Islet precursor cell (in vitro differentiated cells): ENCODE data around the gene SLC9A9.

Source experiments
- DNase-seq: peaks from one replicate; pipeline ENCODE4 v3.0.0-alpha.2; 2018

Gene SLC9A9

GRCh38 chr3:143535994-143536784 is 312.1 kb downstream of the SLC9A9 start:
- no peak for DNase-seq

GRCh38 chr3:143533391-143533790 is 314.9 kb downstream of the SLC9A9 start:
- no peak for DNase-seq

GRCh38 chr3:143532091-143532490 is 316.2 kb downstream of the SLC9A9 start:
- DNase-seq, result no peak

GRCh38 chr3:143531101-143531500 is 317.2 kb downstream of the SLC9A9 start:
- DNase-seq, result no peak

GRCh38 chr3:143529798-143530197 is 318.5 kb downstream of the SLC9A9 start:
- DNase-seq, result no peak

- no peak for DNase-seq
These were observed 319.2 kb downstream of the SLC9A9 start for GRCh38 chr3:143529018-143529478.

GRCh38 chr3:143526011-143526545 is 322.2 kb downstream of the SLC9A9 start:
- DNase-seq, result no peak

- DNase-seq, result no peak
These were observed 322.9 kb downstream of the SLC9A9 start for GRCh38 chr3:143525408-143525807.

- DNase-seq, result no peak
These were observed 326.5 kb downstream of the SLC9A9 start for GRCh38 chr3:143521803-143522202.

GRCh38 chr3:143517131-143517530 is 331.1 kb downstream of the SLC9A9 start:
- peak; percentile 76 for DNase-seq

GRCh38 chr3:143514874-143515273 is 333.4 kb downstream of the SLC9A9 start:
- DNase-seq, result no peak

- DNase-seq, result no peak
These were observed 334.2 kb downstream of the SLC9A9 start for GRCh38 chr3:143514109-143514508.

GRCh38 chr3:143511174-143511879 is 336.9 kb downstream of the SLC9A9 start:
- no peak for DNase-seq

GRCh38 chr3:143510601-143511000 is 337.7 kb downstream of the SLC9A9 start:
- no peak for DNase-seq

- no peak for DNase-seq
These were observed 340.3 kb downstream of the SLC9A9 start for GRCh38 chr3:143507735-143508580.

- no peak for DNase-seq
These were observed 342.1 kb downstream of the SLC9A9 start for GRCh38 chr3:143506190-143506589.

GRCh38 chr3:143503325-143503885 is 344.9 kb downstream of the SLC9A9 start:
- DNase-seq, result no peak

- DNase-seq, result no peak
These were observed 346.2 kb downstream of the SLC9A9 start for GRCh38 chr3:143502081-143502480.

GRCh38 chr3:143497382-143497781 is 350.9 kb downstream of the SLC9A9 start:
- no peak for DNase-seq

GRCh38 chr3:143496191-143496590 is 352.1 kb downstream of the SLC9A9 start:
- DNase-seq, result no peak

- DNase-seq, result no peak
These were observed 352.7 kb downstream of the SLC9A9 start for GRCh38 chr3:143495527-143495926.

GRCh38 chr3:143486611-143487010 is 361.7 kb downstream of the SLC9A9 start:
- no peak for DNase-seq
